ENCODE data around the gene SEMA4F.
"Not testable (repeated sequence)": the region's sequence is repeated elsewhere in the genome, so short reads cannot be mapped to it uniquely, and the experiment has no call there.

DNA sequence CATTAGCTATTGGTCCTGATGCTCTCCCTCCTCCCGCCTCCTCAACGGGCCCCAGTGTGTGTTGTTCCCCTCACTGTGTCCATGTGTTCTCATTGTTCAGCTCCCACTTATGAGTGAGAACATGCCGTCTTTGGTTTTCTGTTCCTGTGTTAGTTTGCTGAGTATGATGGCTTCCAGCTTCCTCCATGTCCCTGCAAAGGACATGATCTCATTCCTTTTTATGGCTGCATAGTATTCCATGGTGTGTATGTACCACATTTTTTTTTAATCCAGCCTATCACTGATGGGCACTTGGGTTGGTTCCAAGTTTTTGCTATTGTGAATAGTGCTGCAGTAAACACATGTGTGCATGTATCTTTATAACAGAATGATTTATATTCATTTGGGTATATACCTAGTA lies 23.6 kb upstream of the SEMA4F start:
- TF ChIP-seq CTCF (IDR thresholded peaks at IDR 0.05; ENCODE audit: low read depth, low read length); POLR2A (IDR thresholded peaks at IDR 0.05; ENCODE audit: extremely low read depth, insufficient read length): not testable (repeated sequence)
- TF ChIP-seq, protein P1, sequence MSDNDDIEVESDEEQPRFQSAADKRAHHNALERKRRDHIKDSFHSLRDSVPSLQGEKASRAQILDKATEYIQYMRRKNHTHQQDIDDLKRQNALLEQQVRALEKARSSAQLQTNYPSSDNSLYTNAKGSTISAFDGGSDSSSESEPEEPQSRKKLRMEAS (IDR thresholded peaks at IDR 0.05; ENCODE audit: low read depth, low read length), result not testable (repeated sequence)
